Fibroblast of the aortic adventitia (primary cell): ENCODE results near the gene AGBL4. TPM values are rescaled to one million over a fixed set of nuclear protein-coding genes. Genes with fewer than 3 reads are reported as not detected.

Source experiments
- DNase-seq: peaks from one replicate; pipeline ENCODE4 v3.0.0-alpha.2; 2010; ENCODE audit warnings: low read depth
- H3K4me3 ChIP-seq: 2 replicates; pipeline ENCODE4 v1.5.1; 2011; ENCODE audit warnings: low read depth, mild to moderate bottlenecking, control low read depth, low read length, moderate library complexity
- total RNA-seq: library from RNA; depleted of rRNA; stranded (reverse); fragments of >200 nt; gene quantifications from 2 replicates; pipeline ENCODE4 v1.2.3, GENCODE V29; 2012; ENCODE audit warnings: low replicate concordance
- TF ChIP-seq, protein P1 (sequence below): IDR thresholded peaks from 2 replicates; pipeline ENCODE4 v1.5.1; 2011; ENCODE audit warnings: mild to moderate bottlenecking, low read length, control low read depth, inconsistent platforms; ENCODE audit not compliant: insufficient read depth

AGBL4 gene
- total RNA-seq, 1 donor, result not detected

DNA sequence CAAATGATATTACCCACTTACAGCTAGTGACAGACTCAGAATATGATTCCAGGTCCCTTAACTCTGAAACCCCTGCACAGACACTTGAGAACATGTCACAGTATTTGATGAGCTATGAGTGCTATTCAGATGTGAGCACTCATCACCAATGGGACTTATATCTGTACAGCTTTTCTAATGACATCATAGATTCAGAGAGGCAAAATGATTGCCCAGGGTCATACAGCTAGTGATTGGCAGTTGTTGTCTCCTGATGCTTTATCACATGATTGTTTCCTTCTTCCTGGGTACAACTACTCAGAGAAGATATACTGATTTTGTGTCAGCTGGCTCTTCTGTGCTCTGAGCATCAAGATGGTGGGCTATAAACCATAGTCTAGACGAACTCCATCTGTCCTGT, 819.0 kb downstream of the AGBL4 start:
- TF ChIP-seq, protein P1, sequence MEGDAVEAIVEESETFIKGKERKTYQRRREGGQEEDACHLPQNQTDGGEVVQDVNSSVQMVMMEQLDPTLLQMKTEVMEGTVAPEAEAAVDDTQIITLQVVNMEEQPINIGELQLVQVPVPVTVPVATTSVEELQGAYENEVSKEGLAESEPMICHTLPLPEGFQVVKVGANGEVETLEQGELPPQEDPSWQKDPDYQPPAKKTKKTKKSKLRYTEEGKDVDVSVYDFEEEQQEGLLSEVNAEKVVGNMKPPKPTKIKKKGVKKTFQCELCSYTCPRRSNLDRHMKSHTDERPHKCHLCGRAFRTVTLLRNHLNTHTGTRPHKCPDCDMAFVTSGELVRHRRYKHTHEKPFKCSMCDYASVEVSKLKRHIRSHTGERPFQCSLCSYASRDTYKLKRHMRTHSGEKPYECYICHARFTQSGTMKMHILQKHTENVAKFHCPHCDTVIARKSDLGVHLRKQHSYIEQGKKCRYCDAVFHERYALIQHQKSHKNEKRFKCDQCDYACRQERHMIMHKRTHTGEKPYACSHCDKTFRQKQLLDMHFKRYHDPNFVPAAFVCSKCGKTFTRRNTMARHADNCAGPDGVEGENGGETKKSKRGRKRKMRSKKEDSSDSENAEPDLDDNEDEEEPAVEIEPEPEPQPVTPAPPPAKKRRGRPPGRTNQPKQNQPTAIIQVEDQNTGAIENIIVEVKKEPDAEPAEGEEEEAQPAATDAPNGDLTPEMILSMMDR, result no peak
- DNase-seq, result no peak
- no peak overlapping the region for H3K4me3 ChIP-seq

DNA sequence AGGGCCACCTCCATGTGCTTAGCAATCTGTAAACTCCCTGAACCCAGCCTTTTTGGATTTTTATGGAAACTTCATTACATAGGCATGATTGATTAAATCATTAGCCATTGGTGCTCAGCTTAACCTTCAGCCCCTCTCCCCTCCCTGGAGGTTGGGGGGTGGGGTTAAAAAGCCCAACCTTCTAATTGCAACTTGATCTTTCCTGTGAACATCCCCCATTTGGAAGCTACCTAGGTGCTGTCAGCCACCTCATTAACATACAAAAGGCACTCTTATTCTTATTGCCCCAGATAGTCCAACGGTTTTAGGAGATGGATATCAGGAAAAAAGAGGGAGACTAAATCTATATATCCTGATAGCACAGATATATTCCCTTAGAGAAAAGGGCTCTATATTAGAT, 823.0 kb downstream of the AGBL4 start:
- TF ChIP-seq, protein P1, result no peak
- no peak for DNase-seq
- H3K4me3 ChIP-seq, result no peak overlapping the region

- H3K4me3 ChIP-seq, result no peak overlapping the region
- TF ChIP-seq, protein P1, result no peak
- no peak for DNase-seq
Observed at GRCh38 chr1:49199564-49199963, 824.2 kb downstream of the AGBL4 start.

DNA sequence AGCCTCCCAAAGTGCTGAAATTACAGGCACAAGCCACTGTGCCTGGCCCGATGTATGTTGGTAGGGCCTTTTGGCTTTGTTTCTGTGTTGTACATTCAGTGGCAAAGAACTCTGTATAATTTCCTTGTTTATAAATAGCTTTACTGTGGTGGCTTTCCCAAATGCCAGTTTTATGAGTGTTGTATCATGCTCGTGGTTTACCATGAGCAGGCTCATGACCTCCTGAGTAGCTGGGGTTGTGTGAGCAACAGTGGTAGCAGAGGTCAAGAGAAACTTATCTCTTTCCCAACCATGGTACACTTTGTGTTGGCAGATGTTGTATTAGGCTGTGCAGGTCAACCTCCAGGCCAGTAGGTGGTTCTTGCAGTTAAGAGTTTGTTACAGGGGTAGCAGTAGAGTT, 826.7 kb downstream of the AGBL4 start:
- TF ChIP-seq, protein P1, result no peak
- DNase-seq, result no peak
- no peak overlapping the region for H3K4me3 ChIP-seq

GRCh38 chr1:49190138-49190537, 833.6 kb downstream of the AGBL4 start:
- H3K4me3 ChIP-seq, result no peak overlapping the region
- TF ChIP-seq, protein P1, result no peak
- no peak for DNase-seq

GRCh38 chr1:49187056-49187455, 836.7 kb downstream of the AGBL4 start:
- H3K4me3 ChIP-seq, result no peak overlapping the region
- TF ChIP-seq, protein P1, result no peak
- no peak for DNase-seq

GRCh38 chr1:49185450-49185980, 838.2 kb downstream of the AGBL4 start:
- TF ChIP-seq, protein P1, result no peak
- no peak for DNase-seq
- no peak overlapping the region for H3K4me3 ChIP-seq
